Activated T-helper 1 cell treated with Interleukin-2 at 50 U/mL for 16 hours (primary cell): ENCODE results near the gene RAET1L.
"Not testable (repeated sequence)": the region's sequence is repeated elsewhere in the genome, so short reads cannot be mapped to it uniquely, and the experiment has no call there.

Experiments
- DNase-seq: peaks from one replicate; pipeline ENCODE4 v3.0.0-alpha.2; 2020; ENCODE audit warnings: low read depth

Gene RAET1L

GRCh38 chr6:150043501-150044412, 18.4 kb upstream of the RAET1L start:
- no peak for DNase-seq

GRCh38 chr6:150043096-150043495, 17.8 kb upstream of the RAET1L start:
- DNase-seq = no peak

GRCh38 chr6:150038202-150039062, 13.1 kb upstream of the RAET1L start:
- no peak for DNase-seq

GRCh38 chr6:150037526-150038201, 12.3 kb upstream of the RAET1L start:
- no peak for DNase-seq

GRCh38 chr6:150036081-150036480, 10.7 kb upstream of the RAET1L start:
- DNase-seq = no peak

- DNase-seq = no peak
Measured at GRCh38 chr6:150033207-150033771, 8.0 kb upstream of the RAET1L start.

GRCh38 chr6:150032598-150032997, 7.3 kb upstream of the RAET1L start:
- DNase-seq = no peak

- no peak for DNase-seq
Measured at GRCh38 chr6:150030611-150031010, 5.3 kb upstream of the RAET1L start.

- no peak for DNase-seq
Measured at GRCh38 chr6:150029749-150030148, 4.4 kb upstream of the RAET1L start.

- no peak for DNase-seq
Measured at GRCh38 chr6:150029276-150029675, 3.9 kb upstream of the RAET1L start.

GRCh38 chr6:150028799-150029198, 3.5 kb upstream of the RAET1L start:
- DNase-seq = no peak

GRCh38 chr6:150027806-150028565, 2.7 kb upstream of the RAET1L start:
- DNase-seq = no peak

GRCh38 chr6:150026976-150027805, 1.9 kb upstream of the RAET1L start:
- DNase-seq = no peak

- no peak for DNase-seq
Measured at GRCh38 chr6:150024646-150025155, 631 bp downstream of the RAET1L start.

GRCh38 chr6:150024021-150024420, 1.3 kb downstream of the RAET1L start:
- DNase-seq = not testable (repeated sequence)

- not testable (repeated sequence) for DNase-seq
Measured at GRCh38 chr6:150021870-150022269, 3.5 kb downstream of the RAET1L start.

GRCh38 chr6:150018846-150019580, 6.3 kb downstream of the RAET1L start:
- DNase-seq = no peak

- not testable (repeated sequence) for DNase-seq
Measured at GRCh38 chr6:150017186-150017521, 8.2 kb downstream of the RAET1L start.
